ENCODE data around the gene TREH.
"Not testable (repeated sequence)": the region's sequence is repeated elsewhere in the genome, so short reads cannot be mapped to it uniquely, and the experiment has no call there.

TREH gene

GRCh38 chr11:118627566-118627965 lies 51.9 kb downstream of the TREH start:
- no peak for DNase-seq

GRCh38 chr11:118625976-118626375 lies 53.5 kb downstream of the TREH start:
- DNase-seq = no peak

DNA sequence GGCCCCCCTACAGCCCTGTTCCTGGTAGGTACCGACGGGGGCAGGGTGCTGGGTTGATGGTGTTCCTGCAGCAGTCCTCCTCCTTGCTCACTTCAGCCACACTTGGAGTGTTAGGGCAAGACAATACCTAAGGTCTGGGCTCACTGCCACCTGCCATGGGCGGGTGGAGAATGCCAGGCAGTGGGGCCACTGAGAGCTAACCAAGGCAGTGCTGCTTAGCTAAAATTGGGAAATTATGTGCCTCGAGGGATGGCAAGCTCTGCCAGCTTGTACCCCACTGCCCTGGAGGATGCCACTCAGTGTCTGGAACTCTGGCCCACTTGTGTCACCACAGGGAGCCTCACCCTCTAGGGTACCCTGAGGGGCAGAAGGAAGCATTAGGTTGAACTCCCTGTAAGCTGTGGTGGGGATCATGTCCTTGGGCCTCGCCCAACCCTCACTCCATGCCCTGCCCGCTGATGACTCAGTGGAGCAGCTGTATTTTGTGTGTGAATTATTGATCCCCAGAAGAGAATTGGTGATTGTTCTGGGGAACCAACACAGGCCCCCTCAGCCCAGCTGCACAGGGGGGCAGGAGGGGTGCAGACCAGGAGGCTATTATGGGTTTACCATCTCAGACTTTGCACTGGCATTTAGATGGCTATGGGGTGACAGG lies 54.3 kb downstream of the TREH start:
- DNase-seq = no peak

DNA sequence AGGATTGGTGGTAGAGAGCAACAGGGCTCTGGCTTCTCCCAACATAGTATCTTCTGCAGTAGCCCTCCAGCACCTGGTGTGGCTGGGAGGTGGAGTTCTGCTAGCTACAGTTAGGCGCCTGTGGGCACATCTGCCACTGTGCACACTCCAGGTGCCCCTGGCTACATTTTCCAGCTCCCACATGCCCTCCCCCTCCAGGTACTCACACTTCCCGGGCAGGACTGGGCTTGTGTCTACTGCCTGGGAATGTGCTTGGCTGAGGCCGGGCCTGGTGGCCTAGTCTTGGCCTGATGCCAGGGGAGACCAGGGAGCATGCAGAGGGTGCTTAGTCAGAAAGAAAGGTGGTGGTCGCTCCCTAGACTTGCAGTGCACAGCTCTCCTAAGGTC lies 56.2 kb downstream of the TREH start:
- DNase-seq = no peak

- no peak for DNase-seq
Observed at GRCh38 chr11:118622376-118623268, 56.8 kb downstream of the TREH start.

GRCh38 chr11:118621784-118622375 lies 57.6 kb downstream of the TREH start:
- no peak for DNase-seq

- no peak for DNase-seq
Observed at GRCh38 chr11:118621071-118621783, 58.2 kb downstream of the TREH start.

GRCh38 chr11:118620529-118621070 lies 58.9 kb downstream of the TREH start:
- DNase-seq = no peak

- DNase-seq = no peak
Observed at GRCh38 chr11:118619444-118620197, 59.8 kb downstream of the TREH start.

DNA sequence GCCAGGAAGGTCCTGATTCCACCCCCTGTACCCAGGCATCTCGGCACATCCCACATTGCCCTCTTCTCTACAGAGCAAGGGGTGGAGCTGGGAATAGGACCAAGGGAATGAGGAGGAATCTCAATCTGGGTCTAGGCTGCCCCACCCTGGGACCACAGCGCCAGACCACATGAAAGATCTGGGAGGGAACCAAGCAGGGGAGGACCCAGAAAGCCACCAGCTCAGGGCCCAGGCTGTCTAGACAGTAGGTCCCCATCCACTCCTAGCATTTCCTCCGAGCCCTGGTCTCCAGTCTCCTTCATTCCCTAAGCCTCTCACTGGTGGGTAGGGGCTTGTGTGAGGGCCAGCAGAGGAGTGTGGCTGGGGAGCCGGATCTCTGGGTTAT lies 60.5 kb downstream of the TREH start:
- DNase-seq = no peak

DNA sequence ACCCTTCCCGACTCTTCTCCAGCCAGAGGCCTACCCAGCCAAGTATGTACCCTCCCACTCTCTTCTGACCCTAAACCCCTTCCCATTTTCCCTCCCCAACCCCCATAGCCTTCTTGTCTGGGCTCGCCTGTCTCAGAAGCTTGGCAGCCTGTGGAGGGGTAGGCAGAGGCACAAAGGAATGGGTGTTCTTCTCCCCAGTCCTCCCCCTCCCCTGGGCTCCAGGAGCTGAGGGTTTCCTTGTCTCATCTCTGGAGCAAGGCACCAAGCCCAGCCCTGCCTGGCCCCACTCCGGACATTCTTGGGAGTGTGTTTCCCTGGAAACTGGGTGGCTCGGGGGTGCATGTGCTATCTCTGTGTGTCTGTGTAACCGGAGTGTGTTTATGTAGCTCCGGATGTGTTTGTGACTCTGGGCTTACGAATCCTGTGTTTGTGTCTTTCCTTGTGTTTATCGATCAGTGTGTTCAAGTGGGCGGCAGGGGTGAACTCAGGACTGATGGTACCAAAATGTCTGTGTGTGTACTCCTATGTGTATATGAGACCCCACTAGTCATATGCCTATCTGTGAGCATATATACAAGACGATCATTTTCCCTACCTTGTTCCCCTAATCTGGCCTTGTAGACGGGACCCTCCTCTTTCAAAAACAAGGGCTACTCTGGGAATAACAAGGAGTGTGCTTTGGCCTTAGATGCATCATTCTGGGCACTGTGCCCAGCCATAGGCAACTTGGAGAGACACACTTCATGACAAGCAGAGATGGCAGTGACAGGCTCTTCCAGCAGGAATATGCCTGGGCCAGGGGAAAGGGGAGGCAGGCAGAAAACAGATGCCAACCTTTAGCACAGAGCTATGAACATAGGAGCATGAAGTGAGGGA lies 61.1 kb downstream of the TREH start:
- DNase-seq = no peak

GRCh38 chr11:118615976-118616371 lies 63.5 kb downstream of the TREH start:
- no peak for DNase-seq

DNA sequence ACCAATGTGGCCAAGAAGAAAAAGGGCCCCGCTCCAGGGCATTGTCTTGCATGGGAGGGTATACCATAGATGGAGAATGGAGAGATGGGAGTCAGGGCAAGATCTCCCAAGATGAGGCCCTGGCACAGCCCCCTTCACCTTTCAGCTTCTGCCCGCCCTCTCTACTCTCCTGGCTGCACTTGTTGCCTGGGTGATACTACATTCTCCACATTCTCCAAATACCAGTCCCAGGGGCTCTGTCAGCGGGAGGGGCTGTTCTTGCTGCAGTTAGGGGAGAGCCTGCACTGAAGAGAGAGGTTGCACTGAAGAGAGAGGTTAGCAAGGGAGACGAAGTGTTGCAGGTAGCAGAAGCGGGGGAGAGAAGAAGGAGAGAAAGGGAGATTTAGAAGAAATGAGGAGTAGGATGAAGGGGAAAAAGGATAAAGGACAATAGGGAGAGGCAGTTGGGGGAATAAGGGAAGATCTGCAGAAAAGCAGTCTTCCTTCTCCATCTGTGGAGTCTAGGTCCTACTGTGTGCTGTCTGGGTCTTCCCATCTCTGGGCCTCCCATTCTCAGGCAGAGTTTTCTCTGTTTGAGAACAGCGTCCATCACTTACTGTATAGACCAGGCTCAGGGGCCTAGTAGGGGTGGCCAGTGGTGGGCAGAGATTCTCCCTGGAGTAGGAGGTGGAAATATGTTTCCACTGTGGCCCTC lies 64.0 kb downstream of the TREH start:
- DNase-seq = no peak

DNA sequence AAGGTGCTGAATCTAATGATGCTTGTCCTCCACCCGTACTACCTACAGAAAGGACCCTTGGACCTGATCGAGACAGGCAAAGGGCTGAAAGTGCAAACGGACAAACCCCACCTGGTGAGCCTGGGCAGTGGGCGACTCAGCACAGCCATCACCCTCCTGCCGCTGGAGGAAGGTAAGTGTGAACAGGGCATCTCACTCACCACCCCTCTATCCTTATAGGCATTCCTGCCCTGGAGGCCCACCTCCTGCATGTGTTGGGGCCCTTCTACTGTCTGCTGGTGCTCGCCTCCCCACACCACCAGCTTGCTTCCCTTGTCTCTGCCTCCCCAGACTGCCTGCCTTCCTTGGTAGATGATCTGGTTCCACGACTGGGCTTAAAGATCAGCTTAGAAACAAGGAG lies 64.9 kb downstream of the TREH start:
- DNase-seq = no peak

GRCh38 chr11:118612378-118612777 lies 67.1 kb downstream of the TREH start:
- no peak for DNase-seq

DNA sequence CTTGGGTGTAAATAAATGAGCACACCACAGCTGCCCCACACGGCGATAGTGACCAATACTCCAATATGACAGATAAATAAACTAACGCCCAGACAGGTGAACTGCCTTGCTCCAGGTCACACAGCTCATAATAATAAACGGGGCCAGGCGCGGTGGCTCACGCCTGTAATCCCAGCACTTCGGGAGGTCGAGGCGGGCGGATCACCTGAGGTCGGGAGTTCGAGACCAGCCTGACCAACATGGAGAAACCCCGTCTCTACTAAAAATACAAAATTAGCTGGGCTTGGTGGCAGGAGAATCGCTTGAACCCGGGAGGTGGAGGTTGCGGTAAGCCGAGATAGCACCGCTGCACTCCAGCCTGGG lies 68.0 kb downstream of the TREH start:
- not testable (repeated sequence) for DNase-seq

DNA sequence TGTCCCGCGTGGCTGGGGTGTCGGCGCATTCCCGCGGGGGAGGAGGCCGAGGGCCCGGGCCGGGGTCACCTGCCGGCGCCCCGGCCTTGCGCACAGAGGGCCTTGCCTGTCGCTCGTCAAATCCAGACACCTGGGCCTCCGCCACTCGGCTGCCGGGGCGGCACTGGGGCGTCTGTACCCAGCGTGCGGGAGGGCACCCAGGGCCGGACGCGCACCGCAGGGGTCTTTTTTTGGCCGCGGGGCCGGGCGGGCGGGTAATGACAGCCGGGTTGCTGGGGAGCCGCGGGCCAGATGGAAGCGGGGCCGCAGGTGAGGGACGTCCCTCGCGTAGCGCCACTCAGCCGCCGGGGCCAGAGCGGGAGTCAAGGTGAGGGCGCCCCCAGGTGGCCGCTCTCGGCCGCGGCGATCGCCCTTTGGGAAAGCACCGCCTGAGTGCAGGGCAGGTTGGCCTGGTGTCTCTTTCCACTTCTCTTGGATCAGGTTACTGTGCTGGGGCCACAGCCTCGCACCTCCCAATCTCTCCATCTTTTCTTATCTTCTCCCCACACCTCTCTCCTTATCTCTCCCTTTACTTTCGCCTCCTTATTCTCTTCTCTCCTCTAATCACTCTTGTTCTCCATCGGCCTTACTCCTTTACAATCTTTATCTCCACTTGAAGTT lies 68.5 kb downstream of the TREH start:
- DNase-seq = peak; percentile 91

DNA sequence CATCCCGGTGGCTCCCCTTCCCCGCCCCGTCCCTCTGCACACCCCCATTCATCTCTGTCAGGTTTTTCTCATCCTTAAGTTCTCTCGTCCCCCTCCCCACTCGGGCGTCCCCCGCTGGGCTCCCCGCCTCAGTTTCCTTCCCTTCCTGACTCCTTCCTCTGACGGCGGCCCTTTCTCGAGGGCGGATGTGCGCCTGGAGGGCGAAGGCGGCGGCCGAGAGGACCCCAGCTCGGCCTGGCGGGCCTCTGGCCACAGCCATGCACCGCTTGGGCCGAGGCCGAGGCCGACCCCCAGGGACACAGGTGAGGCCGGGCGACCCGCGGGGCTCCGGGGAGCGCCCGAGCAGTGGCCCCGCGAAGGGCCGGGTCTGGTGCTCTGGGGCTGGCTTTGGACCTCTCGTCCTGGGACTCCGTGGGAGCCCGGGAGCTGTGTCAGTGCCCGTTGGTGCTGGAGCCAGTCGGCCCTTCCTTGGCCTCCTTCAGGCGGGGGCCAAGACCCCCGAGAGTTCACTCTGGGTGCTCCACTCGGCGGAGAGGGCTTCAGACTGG lies 69.2 kb downstream of the TREH start:
- DNase-seq = no peak

DNA sequence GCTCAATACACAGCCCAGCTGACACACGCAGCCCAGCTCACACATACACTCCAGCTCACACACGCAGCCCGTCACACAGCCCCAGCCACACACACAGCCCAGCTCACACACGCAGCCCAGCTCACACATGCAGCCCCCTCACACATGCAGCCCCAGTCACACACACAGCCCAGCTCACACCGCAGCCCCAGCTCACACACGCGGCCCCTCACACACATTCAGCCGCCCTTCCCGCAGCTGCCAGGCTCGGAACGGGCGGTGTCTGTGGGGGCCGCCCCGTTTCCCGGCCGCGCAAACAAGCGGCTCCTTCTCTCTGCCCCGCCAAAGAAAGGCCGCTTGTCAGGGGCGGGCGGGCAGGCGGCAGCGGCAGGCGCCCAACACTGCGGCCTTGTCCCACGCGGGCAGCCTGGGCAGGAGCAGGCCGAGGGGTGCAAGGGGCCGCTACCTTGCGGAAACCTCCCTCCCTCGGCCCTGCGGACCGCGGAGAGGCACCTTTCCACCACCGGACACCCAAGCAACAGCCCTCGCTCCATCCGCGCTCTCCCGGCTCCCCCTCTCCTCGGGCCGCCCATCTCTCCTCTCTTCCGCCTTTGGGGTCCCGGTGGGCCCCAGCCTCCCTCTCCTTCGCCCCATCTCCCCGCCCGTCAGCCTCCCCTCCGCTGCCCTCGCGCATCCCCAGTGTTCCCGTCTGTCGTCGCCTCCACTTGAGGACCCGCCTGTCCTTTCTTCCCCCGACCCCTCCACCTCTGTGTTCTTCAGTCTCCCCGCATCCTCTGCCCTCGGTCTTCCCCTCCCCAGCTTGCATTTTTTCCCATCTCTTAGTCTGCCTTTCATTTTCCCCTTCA lies 69.8 kb downstream of the TREH start:
- peak; percentile 34 for DNase-seq

Measured in activated CD8-positive, alpha-beta memory T cell treated with anti-CD3 and anti-CD28 coated beads, Interleukin-2, amount 50 U/mL, for 4 hours (primary cell).